ENCODE data around the gene BRWD1. TPM values are rescaled to one million over a fixed set of nuclear protein-coding genes. Genes with fewer than 3 reads are reported as not detected.
A peak's percentile ranks its signal among the peaks of the same experiment; 100 is the strongest.

The BRWD1 gene
- polyA plus RNA-seq, 1 donor from 2014 or later = 246 TPM

- Histone ChIP-seq H3K4me2 (ENCODE audit: low read length) (peak overlapping the region; percentile 66), H3K9me3 (ENCODE audit: low read length) (no peaks in the 10 kb centered on the region)
- no peak for TF ChIP-seq POLR2AphosphoS5 (IDR thresholded peaks at IDR 0.05)
- TF ChIP-seq CTCF (IDR thresholded peaks at IDR 0.05; ENCODE audit: poor library complexity, severe bottlenecking) = no peak
- TF ChIP-seq MXI1 (conservative IDR thresholded peaks at IDR 0.05; ENCODE audit: poor library complexity, severe bottlenecking) = no peak
- TF ChIP-seq RAD21 (conservative IDR thresholded peaks at IDR 0.05) = no peak
- TF ChIP-seq EP300 (conservative IDR thresholded peaks at IDR 0.05; ENCODE audit: poor library complexity, severe bottlenecking) = no peak
- TF ChIP-seq REST (IDR thresholded peaks at IDR 0.05; ENCODE audit: borderline replicate concordance) = no peak
- no peak for TF ChIP-seq SMC3 (conservative IDR thresholded peaks at IDR 0.05; ENCODE audit: poor library complexity)
- no peak for TF ChIP-seq TAF1 (IDR thresholded peaks at IDR 0.05; ENCODE audit: low read depth)
- no peak for TF ChIP-seq EZH2 (IDR thresholded peaks at IDR 0.05; ENCODE audit: borderline replicate concordance, insufficient read depth, low read length, poor library complexity, severe bottlenecking)
Observed at GRCh38 chr21:39182484-39183271, 130.8 kb downstream of the BRWD1 start.

GRCh38 chr21:39182016-39182415 lies 131.4 kb downstream of the BRWD1 start:
- Histone ChIP-seq H3K36me3 (ENCODE audit: insufficient read depth, low read length) (no peaks in the 10 kb centered on the region), H3K79me2 (replicated peaks; ENCODE audit: insufficient read depth, low read length) (no peaks in the 10 kb centered on the region), H3K9me3 (ENCODE audit: low read length) (no peaks in the 10 kb centered on the region), H3K27ac (ENCODE audit: low read length) (no peak overlapping the region), H2AFZ (ENCODE audit: low read depth, low read length) (no peak overlapping the region), H3F3A (ENCODE audit: insufficient read depth, low read length, poor library complexity, severe bottlenecking) (no peaks in the 10 kb centered on the region), H3K9ac (ENCODE audit: low read length) (peak overlapping the region; percentile 70), H3K27me3 (ENCODE audit: insufficient read depth, low read depth, low read length) (no peaks in the 10 kb centered on the region), H3K4me2 (ENCODE audit: low read length) (peak overlapping the region; percentile 66), H4K20me1 (ENCODE audit: insufficient read depth) (no peaks in the 10 kb centered on the region), H3K9me2 (ENCODE audit: insufficient read depth, low read length) (no peaks in the 10 kb centered on the region), H3K4me3 (ENCODE audit: low read length) (peak overlapping the region; percentile 91)
- TF ChIP-seq EP300 (conservative IDR thresholded peaks at IDR 0.05; ENCODE audit: poor library complexity, severe bottlenecking) (no peak), SMC3 (conservative IDR thresholded peaks at IDR 0.05; ENCODE audit: poor library complexity) (no peak), POLR2AphosphoS5 (IDR thresholded peaks at IDR 0.05) (no peak), TAF1 (IDR thresholded peaks at IDR 0.05; ENCODE audit: low read depth) (no peak), MXI1 (conservative IDR thresholded peaks at IDR 0.05; ENCODE audit: poor library complexity, severe bottlenecking) (no peak), RAD21 (conservative IDR thresholded peaks at IDR 0.05) (no peak), CTCF (IDR thresholded peaks at IDR 0.05; ENCODE audit: poor library complexity, severe bottlenecking) (no peak), EZH2 (IDR thresholded peaks at IDR 0.05; ENCODE audit: borderline replicate concordance, insufficient read depth, low read length, poor library complexity, severe bottlenecking) (no peak), REST (IDR thresholded peaks at IDR 0.05; ENCODE audit: borderline replicate concordance) (no peak)

More at GRCh38 chr21:39182484-39183271, 130.8 kb downstream of the BRWD1 start:
- Histone ChIP-seq H3F3A (ENCODE audit: insufficient read depth, low read length, poor library complexity, severe bottlenecking) (no peaks in the 10 kb centered on the region), H4K20me1 (ENCODE audit: insufficient read depth) (no peaks in the 10 kb centered on the region), H2AFZ (ENCODE audit: low read depth, low read length) (peak overlapping the region; percentile 56), H3K27ac (ENCODE audit: low read length) (no peak overlapping the region), H3K36me3 (ENCODE audit: insufficient read depth, low read length) (no peaks in the 10 kb centered on the region), H3K79me2 (replicated peaks; ENCODE audit: insufficient read depth, low read length) (no peaks in the 10 kb centered on the region), H3K27me3 (ENCODE audit: insufficient read depth, low read depth, low read length) (no peaks in the 10 kb centered on the region), H3K9me2 (ENCODE audit: insufficient read depth, low read length) (no peaks in the 10 kb centered on the region), H3K9ac (ENCODE audit: low read length) (peak overlapping the region; percentile 70), H3K4me3 (ENCODE audit: low read length) (peak overlapping the region; percentile 91)

Data from neural cell (in vitro differentiated cells).